Kasumi-1 (cell line): Measurements from ENCODE around the gene CAPZA1.
A peak's percentile ranks its signal among the peaks of the same experiment; 100 is the strongest.

Source experiments
- DNase-seq, 2 experiments: peaks; one replicate each; lab custom pipeline; 2025; lab: John Stamatoyannopoulos, UW

The CAPZA1 gene

DNA sequence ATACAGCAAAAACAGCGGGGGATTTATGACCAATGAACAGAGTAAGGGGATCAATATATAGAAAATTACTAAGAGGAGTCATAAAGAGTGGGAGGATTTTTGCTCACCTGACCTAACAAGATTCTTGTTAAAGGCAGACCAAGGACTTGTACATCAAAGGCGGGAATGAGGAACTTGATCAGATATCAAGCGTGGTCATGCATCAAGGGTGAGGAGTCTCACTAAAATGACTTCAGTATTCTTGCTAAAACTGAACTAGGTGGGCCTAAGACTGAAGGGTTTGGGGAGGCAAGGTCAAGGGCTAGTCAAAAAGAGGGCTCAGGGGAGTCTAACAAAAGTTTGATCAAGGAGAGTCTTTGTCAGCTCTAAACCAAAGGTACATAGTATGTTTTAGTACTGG lies 56.9 kb downstream of the CAPZA1 start:
- DNase-seq, result peak; percentile 30 to 48

DNA sequence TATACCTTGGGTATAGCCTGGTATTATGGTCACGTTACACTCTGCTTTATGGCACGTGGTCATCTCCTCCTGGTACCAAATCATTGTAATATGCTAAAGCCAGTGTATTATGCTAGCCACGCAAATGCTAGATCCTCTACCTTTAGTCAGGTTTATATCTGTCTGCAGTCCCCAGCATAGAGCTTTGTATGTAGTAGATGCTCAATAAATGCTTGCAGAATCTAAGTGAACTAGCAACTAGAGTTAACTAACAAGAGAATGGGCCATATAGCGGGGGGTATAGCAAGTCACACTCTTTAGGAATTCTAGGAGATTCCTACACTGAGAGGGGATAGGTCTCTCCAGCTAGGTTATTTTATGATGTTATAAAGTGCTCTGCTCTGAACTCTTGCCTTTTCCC lies 57.9 kb downstream of the CAPZA1 start:
- no peak for DNase-seq

DNA sequence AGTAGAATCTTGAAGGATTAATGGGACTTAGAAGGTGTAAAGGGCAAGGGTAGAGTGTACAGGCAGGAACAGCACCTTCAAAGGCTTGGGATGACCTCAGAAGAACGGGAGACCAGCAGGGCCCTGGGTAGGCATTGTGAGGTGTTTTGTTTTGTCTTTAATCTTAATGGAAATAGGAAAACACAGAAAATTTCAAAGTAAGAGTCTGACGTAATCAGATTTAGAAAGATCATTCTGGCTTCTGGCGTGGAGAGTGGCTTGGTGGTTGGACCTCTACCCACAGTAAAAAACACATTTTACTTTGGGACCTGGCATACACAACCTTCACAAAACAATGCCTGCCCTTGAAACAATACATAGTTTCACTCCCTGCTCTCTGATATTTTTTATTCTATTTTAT lies 59.0 kb downstream of the CAPZA1 start:
- DNase-seq, result no peak

GRCh38 chr1:112685913-112686312 lies 66.3 kb downstream of the CAPZA1 start:
- DNase-seq, result no peak

- DNase-seq, result no peak
Measured at GRCh38 chr1:112686417-112686816, 66.8 kb downstream of the CAPZA1 start.

DNA sequence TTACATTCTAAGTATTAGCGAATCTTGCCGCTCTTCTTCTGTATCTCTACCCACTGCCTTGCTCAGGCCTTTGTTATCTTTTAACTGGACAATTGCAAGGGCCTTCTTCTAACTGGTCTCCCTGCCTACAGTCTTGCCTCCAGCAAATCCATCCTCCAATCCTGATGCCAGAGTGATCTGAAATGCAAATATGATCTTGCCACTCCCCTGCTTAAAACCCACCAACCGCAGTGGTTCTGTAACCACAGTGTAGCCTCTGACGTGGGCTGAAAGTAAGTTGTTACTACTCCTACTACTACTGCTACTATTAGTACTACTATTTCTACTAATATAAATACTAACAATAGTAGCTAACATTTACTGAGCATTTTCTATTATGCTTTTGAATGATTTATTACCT lies 67.2 kb downstream of the CAPZA1 start:
- no peak for DNase-seq

DNA sequence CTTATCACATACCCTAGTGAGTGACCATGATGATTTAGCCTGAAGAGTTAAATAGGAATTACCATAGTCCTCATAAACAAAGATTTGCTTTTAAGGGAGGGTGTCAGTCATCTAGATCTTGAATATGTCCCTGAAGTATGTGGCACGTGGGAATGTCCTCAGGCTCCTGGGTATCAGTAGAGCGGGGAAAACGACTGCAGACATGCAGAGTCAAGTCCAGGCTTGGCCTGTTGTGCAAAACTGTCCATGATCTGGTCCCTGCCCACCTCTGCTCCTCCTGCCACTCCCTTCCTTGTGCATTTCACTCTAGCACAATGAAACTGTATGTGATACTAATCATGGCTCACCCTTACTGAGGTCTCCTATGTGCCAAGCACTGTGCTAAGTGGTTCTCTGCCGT lies 67.7 kb downstream of the CAPZA1 start:
- no peak for DNase-seq

DNA sequence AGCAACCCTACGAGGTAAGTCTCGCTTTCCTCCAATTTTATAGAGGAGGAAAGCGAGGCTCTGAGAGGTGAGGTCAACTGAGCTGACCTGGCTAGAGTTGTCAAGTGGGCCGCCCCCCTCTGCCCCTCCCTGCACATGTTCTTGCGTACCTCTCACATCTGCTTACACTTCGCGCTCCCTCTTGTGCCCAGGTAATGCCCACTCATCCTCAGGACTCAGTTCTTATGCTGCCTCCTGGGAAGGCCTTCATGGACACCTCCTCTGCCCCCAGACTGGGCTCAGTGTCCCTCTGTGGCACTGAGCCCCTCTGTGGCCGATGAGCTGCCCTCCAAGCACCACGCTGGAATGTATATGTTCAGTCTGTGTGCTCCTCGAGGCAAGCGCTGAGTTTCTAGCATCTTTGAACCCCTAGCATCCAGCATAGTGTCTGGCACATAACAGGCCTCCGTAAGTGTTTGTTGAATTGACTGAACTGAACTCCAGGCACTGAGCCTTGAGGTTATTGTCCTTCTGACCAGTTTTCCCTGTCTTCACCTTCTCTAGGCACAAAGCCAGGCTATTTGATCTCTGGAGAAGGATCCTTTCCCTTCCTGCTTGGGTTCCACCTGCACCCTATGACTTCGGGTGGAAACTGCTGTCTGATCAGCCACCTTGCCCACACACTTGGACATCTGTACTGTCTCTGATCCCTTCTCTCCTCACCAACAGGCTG lies 68.3 kb downstream of the CAPZA1 start:
- DNase-seq, result no peak

DNA sequence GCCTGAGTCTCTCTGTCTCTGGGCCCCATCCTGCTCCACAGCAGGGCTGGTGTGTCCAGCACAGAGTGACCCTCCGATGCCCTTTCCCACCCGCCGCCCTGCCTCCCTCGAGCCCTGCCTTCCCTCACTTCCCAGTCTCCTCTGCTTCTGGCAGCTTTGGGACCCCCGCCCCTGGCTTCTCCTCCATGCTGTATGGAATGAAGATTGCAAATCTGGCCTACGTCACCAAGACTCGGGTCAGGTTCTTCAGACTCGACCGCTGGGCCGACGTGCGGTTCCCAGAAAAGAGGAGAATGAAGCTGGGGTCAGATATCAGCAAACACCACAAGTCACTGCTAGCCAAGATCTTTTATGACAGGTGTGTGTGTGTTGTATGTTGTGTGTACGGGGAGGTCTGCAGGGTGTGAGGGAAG lies 69.2 kb downstream of the CAPZA1 start:
- no peak for DNase-seq

DNA sequence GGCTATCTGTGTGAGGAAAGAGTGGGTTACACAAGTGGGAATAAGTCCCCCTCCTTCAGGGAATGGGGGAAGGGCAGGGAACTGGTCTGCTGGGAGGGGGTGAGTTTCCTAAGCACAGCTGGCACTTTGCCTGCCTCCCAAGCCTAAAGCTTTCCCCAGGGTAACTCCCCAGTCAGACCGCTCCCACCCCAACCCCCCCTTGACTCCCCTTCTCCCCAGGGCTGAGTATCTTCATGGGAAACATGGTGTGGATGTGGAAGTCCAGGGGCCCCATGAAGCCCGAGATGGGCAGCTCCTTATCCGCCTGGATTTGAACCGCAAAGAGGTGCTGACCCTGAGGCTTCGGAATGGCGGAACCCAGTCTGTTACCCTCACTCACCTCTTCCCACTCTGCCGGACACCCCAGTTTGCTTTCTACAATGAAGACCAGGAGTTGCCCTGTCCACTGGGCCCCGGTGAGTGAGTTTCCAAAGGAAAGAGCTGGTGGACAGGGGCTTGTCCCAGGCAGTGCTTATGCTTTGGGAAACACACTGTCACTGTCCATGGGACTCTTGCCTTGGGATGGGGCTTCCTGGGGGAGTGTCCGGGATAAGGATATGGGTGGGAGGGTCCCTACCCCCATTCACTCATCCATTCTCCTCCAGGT lies 69.7 kb downstream of the CAPZA1 start:
- no peak for DNase-seq

GRCh38 chr1:112689842-112690237 lies 70.2 kb downstream of the CAPZA1 start:
- no peak for DNase-seq

DNA sequence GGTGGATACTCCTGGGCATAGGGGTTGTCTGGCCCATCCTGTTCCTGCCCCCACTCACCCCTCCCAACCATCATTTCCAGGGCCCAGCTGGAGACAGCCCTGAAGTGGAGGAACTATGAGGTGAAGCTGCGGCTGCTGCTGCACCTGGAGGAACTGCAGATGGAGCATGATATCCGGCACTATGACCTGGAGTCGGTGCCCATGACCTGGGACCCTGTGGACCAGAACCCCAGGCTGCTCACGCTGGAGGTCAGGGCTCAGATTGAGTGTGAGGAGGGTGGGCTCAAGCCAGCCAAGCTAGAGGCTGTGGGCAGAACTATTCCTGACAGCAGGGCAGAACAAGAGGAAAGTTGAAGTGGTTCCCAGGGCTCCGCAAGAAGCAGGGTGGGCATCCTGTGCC lies 73.0 kb downstream of the CAPZA1 start:
- DNase-seq, result no peak

DNA sequence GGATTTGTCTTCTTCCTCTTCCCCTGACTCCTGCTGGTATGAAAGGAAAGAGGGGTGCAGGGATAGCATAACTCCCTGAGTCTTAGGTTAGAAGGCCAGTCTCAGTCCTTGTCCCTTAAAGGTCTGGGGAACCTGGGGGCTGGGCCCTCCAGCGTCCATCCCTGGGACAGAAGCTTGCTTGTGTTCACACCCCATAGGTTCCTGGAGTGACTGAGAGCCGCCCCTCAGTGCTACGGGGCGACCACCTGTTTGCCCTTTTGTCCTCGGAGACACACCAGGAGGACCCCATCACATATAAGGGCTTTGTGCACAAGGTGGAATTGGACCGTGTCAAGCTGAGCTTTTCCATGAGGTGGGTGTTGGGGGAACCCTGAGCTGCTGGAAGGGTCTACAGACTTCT lies 74.2 kb downstream of the CAPZA1 start:
- no peak for DNase-seq

GRCh38 chr1:112694363-112694929 lies 74.8 kb downstream of the CAPZA1 start:
- no peak for DNase-seq

DNA sequence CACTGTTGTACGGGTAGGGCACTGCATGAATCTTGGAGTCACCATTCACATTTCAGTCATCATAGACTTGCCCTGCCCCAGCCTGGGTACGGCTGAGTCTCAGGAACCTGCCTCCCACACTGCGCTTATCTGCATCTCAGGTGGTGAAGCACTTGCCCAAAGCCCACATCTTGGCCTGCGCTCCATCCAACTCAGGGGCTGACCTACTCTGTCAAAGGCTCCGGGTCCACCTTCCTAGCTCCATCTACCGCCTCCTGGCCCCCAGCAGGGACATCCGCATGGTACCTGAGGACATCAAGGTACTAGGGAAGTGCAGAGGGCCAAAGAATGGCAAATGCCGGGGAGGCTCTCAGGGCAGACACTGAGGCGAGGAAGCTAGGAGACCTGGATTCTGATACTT lies 75.6 kb downstream of the CAPZA1 start:
- DNase-seq, result no peak

DNA sequence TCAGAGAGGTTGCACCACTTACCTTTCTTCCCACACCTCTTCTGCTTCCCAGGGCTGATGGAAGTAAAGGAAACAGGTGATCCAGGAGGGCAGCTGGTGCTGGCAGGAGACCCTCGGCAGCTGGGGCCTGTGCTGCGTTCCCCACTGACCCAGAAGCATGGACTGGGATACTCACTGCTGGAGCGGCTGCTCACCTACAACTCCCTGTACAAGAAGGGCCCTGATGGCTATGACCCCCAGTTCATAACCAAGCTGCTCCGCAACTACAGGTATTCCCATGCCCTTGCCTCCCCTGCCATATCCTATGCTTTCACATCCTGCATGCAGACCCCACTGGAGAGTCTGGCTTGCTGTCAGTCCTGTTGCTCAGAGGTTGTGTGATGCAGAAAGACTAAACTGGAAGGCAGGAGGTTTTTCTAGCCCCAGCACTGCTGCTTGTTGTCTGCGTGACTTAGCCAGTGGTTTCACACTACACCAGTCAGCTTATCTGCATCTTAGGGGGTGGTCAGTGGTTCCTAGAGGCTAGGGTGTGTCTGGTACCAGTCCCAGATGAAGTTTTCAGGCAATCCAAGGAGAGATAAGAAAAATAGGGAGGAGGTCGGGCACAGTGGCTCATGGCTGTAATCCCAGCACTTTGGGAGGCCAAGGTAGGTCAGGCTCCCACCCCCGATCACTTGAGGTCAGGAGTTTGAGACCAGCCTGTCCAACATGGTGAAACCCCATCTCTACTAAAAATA lies 77.1 kb downstream of the CAPZA1 start:
- no peak for DNase-seq

GRCh38 chr1:112697781-112698201 lies 78.2 kb downstream of the CAPZA1 start:
- DNase-seq, result peak; percentile 11 to 37

DNA sequence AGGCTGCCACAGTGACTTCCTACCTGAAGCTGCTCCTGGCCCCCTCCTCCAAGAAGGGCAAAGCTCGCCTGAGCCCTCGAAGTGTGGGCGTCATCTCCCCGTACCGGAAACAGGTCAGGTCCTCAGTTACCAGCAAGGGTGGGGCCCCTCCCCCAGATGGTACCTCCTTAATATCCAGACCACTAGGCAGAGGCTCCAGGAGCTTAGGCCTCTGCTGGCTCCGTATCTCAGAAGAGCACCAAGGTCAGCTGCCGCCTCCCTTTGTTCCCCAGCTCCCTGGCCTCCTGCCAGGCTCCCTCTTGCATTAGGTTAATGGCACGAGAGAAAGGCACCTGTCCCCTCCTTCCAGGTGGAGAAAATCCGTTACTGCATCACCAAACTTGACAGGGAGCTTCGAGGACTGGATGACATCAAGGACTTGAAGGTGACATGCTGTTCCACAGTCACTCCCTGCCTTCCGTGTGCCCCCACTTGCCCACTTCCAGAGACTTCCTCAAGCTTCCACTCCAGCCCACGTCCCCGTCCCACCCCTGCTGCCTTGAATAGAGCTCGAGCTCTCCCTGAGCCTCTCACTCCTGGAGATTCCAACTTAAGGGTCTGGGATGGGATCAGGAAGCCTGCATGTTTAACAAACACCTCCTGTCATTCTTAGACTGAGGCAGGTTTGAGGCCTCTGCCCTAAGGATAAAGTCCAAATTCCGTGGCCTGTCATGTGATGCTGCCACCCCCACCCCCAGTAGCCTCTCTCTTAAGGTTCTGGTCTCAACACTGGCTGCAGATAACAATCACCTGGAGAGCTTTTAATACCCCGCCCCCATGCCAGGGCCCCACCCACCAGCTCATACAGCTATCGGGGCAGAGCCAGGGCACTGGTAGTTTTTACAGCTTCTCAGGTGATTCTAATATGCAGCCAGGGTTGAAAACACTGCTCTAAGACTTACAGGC lies 79.0 kb downstream of the CAPZA1 start:
- no peak for DNase-seq

GRCh38 chr1:112699425-112700144 lies 80.0 kb downstream of the CAPZA1 start:
- no peak for DNase-seq

- DNase-seq, result peak; percentile 83 to 86
Measured at GRCh38 chr1:112700290-112701226, 80.9 kb downstream of the CAPZA1 start.
